ENCODE data around the gene ARID1B.
A peak's percentile ranks its signal among the peaks of the same experiment; 100 is the strongest.

Gene ARID1B

GRCh38 chr6:156985309-156985708 lies 208.1 kb downstream of the ARID1B start:
- Histone ChIP-seq H3K4me2 (ENCODE audit: low read length) (no peak overlapping the region), H3K9ac (ENCODE audit: low read length) (no peak overlapping the region), H3K9me3 (ENCODE audit: insufficient read depth, low read depth, low read length) (no peaks in the 10 kb centered on the region), H2AK5ac (ENCODE audit: low read length) (no peak overlapping the region), H2BK5ac (ENCODE audit: low read depth, low read length, poor library complexity) (no peak overlapping the region), H3K79me1 (ENCODE audit: low read length) (no peaks in the 10 kb centered on the region), H2BK12ac (ENCODE audit: low read length) (no peak overlapping the region), H3K14ac (ENCODE audit: low read length) (no peak overlapping the region), H3K27ac (ENCODE audit: low read depth, low read length) (no peak overlapping the region), H3K36me3 (ENCODE audit: control insufficient read depth in 1 of 2, insufficient read depth in 2 of 2, low read length in 2 of 2) (no peaks in the 10 kb centered on the region), H4K8ac (ENCODE audit: low read depth, low read length) (no peak overlapping the region), H2AFZ (ENCODE audit: insufficient read depth, low read length, poor library complexity) (no peak overlapping the region), H3K23ac (ENCODE audit: low read length) (no peak overlapping the region), H4K12ac (ENCODE audit: low read depth, low read length) (no peak overlapping the region), H4K91ac (ENCODE audit: low read depth, low read length) (no peak overlapping the region), H3K4me1 (ENCODE audit: control insufficient read depth in 1 of 2, insufficient read depth in 2 of 2, low read length in 2 of 2) (peaks cover 9 to 22% of the 10 kb centered on the region in 2 experiments), H2BK120ac (ENCODE audit: insufficient read depth, low read length, poor library complexity) (no peak overlapping the region), H3K79me2 (ENCODE audit: control insufficient read depth, insufficient read depth, low read length, poor library complexity) (peaks cover 4% of the 10 kb centered on the region), H3K18ac (ENCODE audit: low read length) (no peak overlapping the region), H3K27me3 (ENCODE audit: insufficient read depth, low read length) (no peaks in the 10 kb centered on the region), H3K4ac (ENCODE audit: low read depth, low read length) (no peak overlapping the region), H3K4me3 (ENCODE audit: low read depth, low read length) (no peak overlapping the region)
- WGBS (ENCODE audit: extremely low coverage, insufficient coverage, insufficient read length) = no CpG with 5 or more reads among the region's 3 CpGs
- DNase-seq = no peak

DNA sequence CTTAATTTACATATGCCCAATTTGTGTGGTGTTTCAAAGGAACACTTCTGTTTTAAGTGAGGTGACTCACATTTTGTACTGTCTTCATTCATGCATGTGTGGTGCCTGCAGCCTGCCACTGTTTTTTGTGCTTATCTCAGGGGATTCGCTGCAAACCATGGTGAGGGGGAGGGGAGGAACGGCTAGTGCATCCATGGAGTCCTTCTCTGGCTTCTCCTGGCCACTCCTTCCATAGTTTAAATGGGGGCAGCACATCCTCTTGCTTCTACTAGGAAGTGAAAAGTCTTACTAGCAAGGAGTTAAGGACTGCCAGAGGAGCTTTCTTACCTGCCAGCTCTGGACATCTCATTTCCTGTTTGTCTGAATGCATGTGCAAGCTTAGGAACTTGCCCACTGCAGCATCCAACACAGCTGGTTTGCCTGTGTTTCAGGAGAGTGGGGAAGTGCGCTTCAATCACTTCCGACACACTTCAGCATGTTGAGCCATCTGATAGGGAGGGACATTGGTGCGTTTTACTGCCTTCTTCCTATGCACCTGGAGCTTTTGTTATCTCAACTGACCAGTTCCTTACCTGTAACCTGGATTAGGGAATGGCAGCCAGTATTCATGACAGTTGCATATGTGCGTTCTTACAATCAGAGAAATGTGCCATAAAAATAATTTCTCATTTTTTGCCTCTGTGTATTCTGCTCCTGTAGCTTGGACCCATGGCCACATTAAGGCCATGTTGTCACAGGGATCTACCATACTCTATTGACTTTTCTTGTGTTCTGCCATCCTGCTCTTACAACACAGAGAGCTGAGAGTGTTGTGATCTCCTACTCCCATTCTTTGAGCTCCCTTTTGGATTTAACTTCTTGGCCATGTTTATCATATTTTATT lies 211.3 kb downstream of the ARID1B start:
- Histone ChIP-seq H3K23ac (ENCODE audit: low read length) (no peak overlapping the region), H3K4me2 (ENCODE audit: low read length) (peak overlapping the region; percentile 18), H2BK120ac (ENCODE audit: insufficient read depth, low read length, poor library complexity) (no peak overlapping the region), H4K91ac (ENCODE audit: low read depth, low read length) (no peak overlapping the region), H3K36me3 (ENCODE audit: control insufficient read depth in 1 of 2, insufficient read depth in 2 of 2, low read length in 2 of 2) (no peaks in the 10 kb centered on the region), H3K4me1 (ENCODE audit: control insufficient read depth in 1 of 2, insufficient read depth in 2 of 2, low read length in 2 of 2) (peaks cover 6 to 17% of the 10 kb centered on the region in 2 experiments), H4K12ac (ENCODE audit: low read depth, low read length) (no peak overlapping the region), H3K79me1 (ENCODE audit: low read length) (no peaks in the 10 kb centered on the region), H3K4me3 (ENCODE audit: low read depth, low read length) (no peak overlapping the region), H2BK12ac (ENCODE audit: low read length) (no peak overlapping the region), H3K14ac (ENCODE audit: low read length) (no peak overlapping the region), H3K9me3 (ENCODE audit: insufficient read depth, low read depth, low read length) (no peaks in the 10 kb centered on the region), H3K27ac (ENCODE audit: low read depth, low read length) (no peak overlapping the region), H3K4ac (ENCODE audit: low read depth, low read length) (no peak overlapping the region), H2AK5ac (ENCODE audit: low read length) (no peak overlapping the region), H4K8ac (ENCODE audit: low read depth, low read length) (no peak overlapping the region), H3K79me2 (ENCODE audit: control insufficient read depth, insufficient read depth, low read length, poor library complexity) (peaks cover 4% of the 10 kb centered on the region), H3K27me3 (ENCODE audit: insufficient read depth, low read length) (no peaks in the 10 kb centered on the region), H3K9ac (ENCODE audit: low read length) (no peak overlapping the region), H3K18ac (ENCODE audit: low read length) (no peak overlapping the region), H2AFZ (ENCODE audit: insufficient read depth, low read length, poor library complexity) (no peak overlapping the region), H2BK5ac (ENCODE audit: low read depth, low read length, poor library complexity) (no peak overlapping the region)
- peak in 1 of 2 donors; percentile 49 for DNase-seq
- WGBS (ENCODE audit: extremely low coverage, insufficient coverage, insufficient read length) = no CpG with 5 or more reads among the region's 6 CpGs

DNA sequence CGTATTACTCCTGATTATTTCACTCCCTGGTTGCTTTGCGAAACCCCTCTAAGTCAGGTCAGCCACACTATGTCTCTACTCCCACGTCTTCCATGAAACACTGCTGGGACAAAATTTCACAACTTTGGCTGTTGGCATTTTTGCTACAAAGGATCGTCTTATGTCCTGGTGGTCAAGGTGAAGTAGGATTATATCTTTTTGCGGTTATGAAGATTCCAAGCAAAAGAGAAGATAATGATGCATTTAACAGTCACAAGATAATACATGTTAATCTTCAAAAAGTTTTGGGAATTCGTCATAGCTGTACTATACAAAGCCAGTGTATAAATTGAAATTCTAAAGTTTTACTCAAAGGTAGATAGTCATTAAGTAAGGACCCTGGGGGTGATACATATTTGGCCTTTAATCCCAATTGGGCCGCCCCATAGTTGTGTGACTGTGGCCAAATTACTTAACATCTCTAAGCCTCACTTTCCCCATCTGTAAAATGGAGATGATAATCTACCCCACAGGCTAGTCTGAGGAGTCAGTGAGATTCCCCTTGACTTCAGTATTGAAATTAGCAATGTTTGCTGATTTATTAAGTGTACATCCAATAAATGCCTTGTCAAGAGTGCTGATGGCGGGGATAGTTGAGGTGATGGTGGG lies 212.1 kb downstream of the ARID1B start:
- Histone ChIP-seq H3K23ac (ENCODE audit: low read length) (no peak overlapping the region), H2BK12ac (ENCODE audit: low read length) (no peak overlapping the region), H3K79me2 (ENCODE audit: control insufficient read depth, insufficient read depth, low read length, poor library complexity) (peaks cover 4% of the 10 kb centered on the region), H3K4me1 (ENCODE audit: control insufficient read depth in 1 of 2, insufficient read depth in 2 of 2, low read length in 2 of 2) (peaks cover 5 to 12% of the 10 kb centered on the region in 2 experiments), H3K9me3 (ENCODE audit: insufficient read depth, low read depth, low read length) (no peaks in the 10 kb centered on the region), H3K27me3 (ENCODE audit: insufficient read depth, low read length) (no peaks in the 10 kb centered on the region), H4K12ac (ENCODE audit: low read depth, low read length) (no peak overlapping the region), H4K8ac (ENCODE audit: low read depth, low read length) (no peak overlapping the region), H3K18ac (ENCODE audit: low read length) (no peak overlapping the region), H2BK120ac (ENCODE audit: insufficient read depth, low read length, poor library complexity) (no peak overlapping the region), H4K91ac (ENCODE audit: low read depth, low read length) (no peak overlapping the region), H3K4ac (ENCODE audit: low read depth, low read length) (peak overlapping the region; percentile 27), H2BK5ac (ENCODE audit: low read depth, low read length, poor library complexity) (no peak overlapping the region), H2AK5ac (ENCODE audit: low read length) (no peak overlapping the region), H3K36me3 (ENCODE audit: control insufficient read depth in 1 of 2, insufficient read depth in 2 of 2, low read length in 2 of 2) (no peaks in the 10 kb centered on the region), H3K79me1 (ENCODE audit: low read length) (no peaks in the 10 kb centered on the region), H3K14ac (ENCODE audit: low read length) (no peak overlapping the region), H2AFZ (ENCODE audit: insufficient read depth, low read length, poor library complexity) (no peak overlapping the region), H3K4me3 (ENCODE audit: low read depth, low read length) (no peak overlapping the region), H3K27ac (ENCODE audit: low read depth, low read length) (no peak overlapping the region), H3K4me2 (ENCODE audit: low read length) (no peak overlapping the region), H3K9ac (ENCODE audit: low read length) (no peak overlapping the region)
- no CpG with 5 or more reads among the region's 8 CpGs for WGBS (ENCODE audit: extremely low coverage, insufficient coverage, insufficient read length)
- DNase-seq = peak in 1 of 2 donors; percentile 16

DNA sequence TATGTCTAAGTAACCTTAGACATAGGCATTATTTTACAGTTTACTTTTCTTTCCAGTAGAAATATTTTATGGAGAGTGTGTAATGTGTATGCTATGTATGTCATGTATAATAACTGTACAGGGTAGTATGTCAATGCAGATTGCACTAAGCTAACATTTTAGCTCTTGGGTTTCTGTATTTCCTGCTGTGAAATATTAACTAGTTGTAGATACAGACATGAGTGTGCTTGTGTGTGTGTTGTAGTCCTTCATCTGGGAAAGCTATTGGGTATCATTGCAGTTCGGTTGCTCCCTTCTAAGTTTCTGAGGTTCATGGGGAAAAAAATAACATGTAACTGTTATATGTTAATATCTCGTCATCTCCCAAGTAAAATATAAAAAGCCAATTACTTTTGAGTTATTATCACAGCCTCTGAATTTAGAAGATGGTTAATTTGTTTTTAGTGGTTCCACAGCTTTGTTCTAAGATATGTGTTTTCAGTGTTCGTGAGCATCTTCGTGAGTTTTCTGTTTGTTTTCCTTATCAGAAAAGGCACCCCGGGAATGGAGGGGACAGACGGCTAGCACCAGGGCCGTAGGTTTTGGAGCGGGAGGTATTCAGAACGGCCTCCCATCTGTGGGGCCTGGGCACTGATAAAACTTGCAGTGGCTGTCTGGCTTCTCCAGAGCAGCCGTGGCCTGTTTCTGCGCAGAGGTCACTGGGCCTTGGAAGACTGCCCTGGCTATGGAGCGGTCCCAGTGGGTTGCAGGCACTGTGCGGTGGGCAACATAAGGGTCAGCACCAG lies 215.0 kb downstream of the ARID1B start:
- no peak overlapping the region for H2BK5ac ChIP-seq (ENCODE audit: low read depth, low read length, poor library complexity)
- WGBS (ENCODE audit: extremely low coverage, insufficient coverage, insufficient read length) = no CpG with 5 or more reads among the region's 13 CpGs

More for the DNA sequence above, 215.0 kb downstream of the ARID1B start:
- Histone ChIP-seq H3K4ac (ENCODE audit: low read depth, low read length) (peak overlapping the region; percentile 5), H4K91ac (ENCODE audit: low read depth, low read length) (no peak overlapping the region), H3K79me2 (ENCODE audit: control insufficient read depth, insufficient read depth, low read length, poor library complexity) (peaks cover 3% of the 10 kb centered on the region), H2AK5ac (ENCODE audit: low read length) (no peak overlapping the region), H3K23ac (ENCODE audit: low read length) (no peak overlapping the region), H3K4me2 (ENCODE audit: low read length) (no peak overlapping the region), H2AFZ (ENCODE audit: insufficient read depth, low read length, poor library complexity) (no peak overlapping the region), H4K12ac (ENCODE audit: low read depth, low read length) (no peak overlapping the region), H3K79me1 (ENCODE audit: low read length) (no peaks in the 10 kb centered on the region), H3K4me3 (ENCODE audit: low read depth, low read length) (no peak overlapping the region), H2BK12ac (ENCODE audit: low read length) (no peak overlapping the region), H3K36me3 (ENCODE audit: control insufficient read depth in 1 of 2, insufficient read depth in 2 of 2, low read length in 2 of 2) (peaks cover 0 to 2% of the 10 kb centered on the region in 2 experiments), H2BK120ac (ENCODE audit: insufficient read depth, low read length, poor library complexity) (no peak overlapping the region), H3K27me3 (ENCODE audit: insufficient read depth, low read length) (no peaks in the 10 kb centered on the region), H3K4me1 (ENCODE audit: control insufficient read depth in 1 of 2, insufficient read depth in 2 of 2, low read length in 2 of 2) (peaks cover 5 to 13% of the 10 kb centered on the region in 2 experiments), H3K9ac (ENCODE audit: low read length) (no peak overlapping the region), H3K27ac (ENCODE audit: low read depth, low read length) (no peak overlapping the region), H3K14ac (ENCODE audit: low read length) (no peak overlapping the region), H3K9me3 (ENCODE audit: insufficient read depth, low read depth, low read length) (no peaks in the 10 kb centered on the region), H3K18ac (ENCODE audit: low read length) (no peak overlapping the region), H4K8ac (ENCODE audit: low read depth, low read length) (no peak overlapping the region)
- DNase-seq = no peak

All from trophoblast cell (in vitro differentiated cells and primary cell).